H1 (cell line): ENCODE measurements around the gene FAM171A1. TPM values are rescaled to one million over a fixed set of nuclear protein-coding genes. Genes with fewer than 3 reads are reported as not detected.

Source experiments
- CTCF ChIA-PET: fragments of 300-600 bp; sonication (Branson Sonifier 250); formaldehyde crosslinking; loops from one replicate; lab custom pipeline; 2021; ENCODE audit not compliant: partially characterized antibody; lab: Charles Lee
- POLR2A ChIA-PET: fragments of 300-600 bp; sonication (Branson Sonifier 250); formaldehyde crosslinking; loops from one replicate; lab custom pipeline; 2021; ENCODE audit warnings: inconsistent platforms; ENCODE audit not compliant: partially characterized antibody; lab: Charles Lee
- DNase-seq, 2 experiments: peaks; one replicate each; pipeline versions ENCODE4 v3.0.0 to v3.0.0-alpha.2; 2010 to 2022; ENCODE audit warnings: low spot score in 2 of 2, low read depth in 1 of 2, mixed read lengths in 1 of 2
- FAIRE-seq: peaks from 2 replicates; lab custom pipeline; 2011; peaks lifted over from hg19 to GRCh38; lab: Jason Lieb, UNC
- H2AFZ ChIP-seq: 2 replicates; pipeline ENCODE4 v1.8.1; 2012; ENCODE audit warnings: low read length, inconsistent platforms
- H2AK5ac ChIP-seq: 2 replicates; pipeline ENCODE4 v1.6.1; 2013; ENCODE audit warnings: low read depth, low read length
- H2BK120ac ChIP-seq: replicated peaks from 2 replicates; pipeline ENCODE3; 2013; ENCODE audit warnings: low read depth, low read length, inconsistent platforms
- H2BK12ac ChIP-seq: 2 replicates; pipeline ENCODE4 v1.6.1; 2013; ENCODE audit warnings: low read depth, low read length
- H2BK15ac ChIP-seq: 2 replicates; pipeline ENCODE4 v1.6.1; 2013; ENCODE audit warnings: low read length
- H2BK20ac ChIP-seq: 2 replicates; pipeline ENCODE4 v1.6.1; 2013; ENCODE audit warnings: low read length
- H2BK5ac ChIP-seq: 2 replicates; pipeline ENCODE4 v1.6.1; 2013; ENCODE audit warnings: low read depth, low read length
- H3K14ac ChIP-seq: 2 replicates; pipeline ENCODE4 v1.6.1; 2013; ENCODE audit warnings: inconsistent platforms; ENCODE audit not compliant: insufficient read length
- H3K18ac ChIP-seq: 2 replicates; pipeline ENCODE4 v1.6.1; 2013; ENCODE audit warnings: low read length; ENCODE audit errors: extremely low read depth
- H3K23ac ChIP-seq: 2 replicates; pipeline ENCODE4 v1.6.1; 2013; ENCODE audit warnings: inconsistent platforms; ENCODE audit not compliant: insufficient read length
- H3K23me2 ChIP-seq: 2 replicates; pipeline ENCODE4 v1.6.1; 2013; ENCODE audit warnings: low read depth, low read length
- H3K27ac ChIP-seq: 2 replicates; pipeline ENCODE4 v1.6.1; 2011; ENCODE audit warnings: low read depth, low read length, inconsistent platforms
- H3K27me3 ChIP-seq, 4 experiments: replicated peaks in 1 of 4; 1 replicate in 1 of 4; 2 replicates in 3 of 4; pipeline versions ENCODE4 v1.6.1 to v1.8.1; 2011 to 2013; ENCODE audit warnings: low read length in 3 of 4, mild to moderate bottlenecking in 3 of 4, inconsistent platforms in 2 of 4, mixed read lengths in 2 of 4, moderate library complexity in 1 of 4; ENCODE audit not compliant: control insufficient read depth in 3 of 4, insufficient read depth in 3 of 4; ENCODE audit errors: extremely low read depth in 1 of 4
- H3K36me3 ChIP-seq, 4 experiments: 2 replicates each; pipeline versions ENCODE4 v1.6.1 to v1.8.1; 2011 to 2013; ENCODE audit warnings: mild to moderate bottlenecking in 4 of 4, low read length in 3 of 4, moderate library complexity in 2 of 4, control low read depth in 1 of 4, inconsistent platforms in 1 of 4; ENCODE audit not compliant: insufficient read depth in 4 of 4, control insufficient read depth in 2 of 4
- H3K4ac ChIP-seq: replicated peaks from 2 replicates; pipeline ENCODE3; 2013; ENCODE audit warnings: low read length, low read depth, mixed read lengths, inconsistent platforms; ENCODE audit not compliant: insufficient read length
- H3K4me1 ChIP-seq, 4 experiments: replicated peaks in 1 of 4; 1 replicate in 1 of 4; 2 replicates in 3 of 4; pipeline versions ENCODE4 v1.6.1 to v1.8.1; 2011 to 2013; ENCODE audit warnings: low read length in 3 of 4, inconsistent platforms in 2 of 4, mixed read lengths in 1 of 4; ENCODE audit not compliant: insufficient read depth in 4 of 4, control insufficient read depth in 3 of 4
- H3K4me2 ChIP-seq, 2 experiments: 2 replicates each; pipeline versions ENCODE4 v1.6.1 to v1.8.1; 2011 to 2013; ENCODE audit warnings: low read depth in 2 of 2, low read length in 2 of 2, control low read depth in 1 of 2, inconsistent platforms in 1 of 2, mild to moderate bottlenecking in 1 of 2; ENCODE audit not compliant: insufficient read depth in 1 of 2
- H3K4me3 ChIP-seq, 4 experiments: fragments of 200-600, 300-600 bp in 1 of 4; sonication (generic), shearing (Covaris generic), sonication (Bioruptor Twin) in 1 of 4; 2 replicates each; pipeline versions ENCODE4 v1.5.1 to v1.8.1; 2011 to 2016; ENCODE audit warnings: low read length in 4 of 4, low read depth in 3 of 4, control low read depth in 2 of 4, inconsistent platforms in 2 of 4, mild to moderate bottlenecking in 2 of 4, mixed read lengths in 1 of 4, moderate library complexity in 1 of 4; ENCODE audit not compliant: insufficient read depth in 2 of 4; ENCODE audit errors: extremely low read depth in 1 of 4
- H3K56ac ChIP-seq: replicated peaks from 2 replicates; pipeline ENCODE3; 2013; ENCODE audit warnings: low read depth, mild to moderate bottlenecking, mixed read lengths, low read length, inconsistent platforms; ENCODE audit not compliant: insufficient read length
- H3K79me1 ChIP-seq: 2 replicates; pipeline ENCODE4 v1.6.1; 2013; ENCODE audit warnings: low read depth, low read length, control low read depth
- H3K79me2 ChIP-seq, 2 experiments: 2 replicates each; pipeline versions ENCODE4 v1.6.1 to v1.8.1; 2012 to 2013; ENCODE audit warnings: low read length in 2 of 2, mild to moderate bottlenecking in 2 of 2, inconsistent platforms in 1 of 2; ENCODE audit not compliant: insufficient read depth in 2 of 2, control insufficient read depth in 1 of 2
- H3K9ac ChIP-seq, 4 experiments: replicated peaks in 1 of 4; 1 replicate in 1 of 4; 2 replicates in 3 of 4; pipeline versions ENCODE4 v1.6.1 to v1.8.1; 2011 to 2013; ENCODE audit warnings: low read depth in 3 of 4, low read length in 3 of 4, control low read depth in 2 of 4, mild to moderate bottlenecking in 2 of 4, moderate library complexity in 2 of 4, inconsistent platforms in 1 of 4; ENCODE audit errors: extremely low read depth in 1 of 4
- H3K9me3 ChIP-seq, 2 experiments: 2 replicates each; pipeline versions ENCODE4 v1.6.1 to v1.8.1; 2012 to 2013; ENCODE audit warnings: mild to moderate bottlenecking in 2 of 2, moderate library complexity in 2 of 2, control low read depth in 1 of 2, inconsistent platforms in 1 of 2, low read depth in 1 of 2, low read length in 1 of 2, mixed read lengths in 1 of 2; ENCODE audit not compliant: insufficient read depth in 2 of 2
- H4K20me1 ChIP-seq, 2 experiments: replicated peaks in 1 of 2; 2 replicates each; pipeline versions ENCODE3 to v1.8.1; 2011 to 2013; ENCODE audit warnings: inconsistent platforms in 2 of 2, low read length in 2 of 2, mild to moderate bottlenecking in 1 of 2; ENCODE audit not compliant: insufficient read depth in 2 of 2, control insufficient read depth in 1 of 2
- H4K5ac ChIP-seq: 2 replicates; pipeline ENCODE4 v1.6.1; 2013; ENCODE audit warnings: low read length, low read depth, mixed read lengths, inconsistent platforms; ENCODE audit not compliant: insufficient read length
- H4K8ac ChIP-seq: 2 replicates; pipeline ENCODE4 v1.8.0; 2013; ENCODE audit warnings: mild to moderate bottlenecking, moderate library complexity, low read length, inconsistent platforms; ENCODE audit not compliant: insufficient read depth; ENCODE audit errors: extremely low read depth
- H4K91ac ChIP-seq: replicated peaks from 2 replicates; pipeline ENCODE3; 2013; ENCODE audit warnings: low read length, mixed read lengths, inconsistent platforms; ENCODE audit not compliant: insufficient read length
- NANOG ChIP-seq: IDR thresholded peaks from 2 replicates; pipeline ENCODE4 v1.6.1; 2011; ENCODE audit warnings: low read length, low read depth, mild to moderate bottlenecking, inconsistent platforms; ENCODE audit not compliant: insufficient read depth, poor library complexity, severe bottlenecking
- RAD21 ChIP-seq, 2 experiments: IDR thresholded peaks in 1 of 2; conservative IDR thresholded peaks in 1 of 2; 2 replicates each; pipeline ENCODE4 v1.6.1; 2011; ENCODE audit warnings: low read depth in 2 of 2, low read length in 2 of 2, improper control_type of control experiment in 1 of 2, inconsistent platforms in 1 of 2, mild to moderate bottlenecking in 1 of 2, moderate library complexity in 1 of 2
- WGBS, 2 experiments: shearing (Covaris generic) in 1 of 2; methylation state at CpG; one replicate each; pipeline versions ENCODE4 v1.1.6 to v1.1.7; 2013 to 2015; ENCODE audit warnings: low lambda C conversion rate in 2 of 2, mixed read lengths in 2 of 2, inconsistent platforms in 1 of 2, low coverage in 1 of 2, missing lambda C conversion rate in 1 of 2; ENCODE audit not compliant: insufficient replicate concordance in 2 of 2, insufficient coverage in 1 of 2, insufficient read length in 1 of 2; ENCODE audit errors: extremely low coverage in 1 of 2, missing lambda C conversion rate in 1 of 2; 5-methylcytosine and 5-hydroxymethylcytosine counted together
- polyA plus RNA-seq, 7 experiments: library from polyadenylated mRNA; depleted of rRNA in 3 of 7; stranded (reverse) in 5 of 7; unstranded in 2 of 7; fragments of >200 nt in 5 of 7; fragments of 200-250 nt in 2 of 7; gene quantifications; 1 replicate in 5 of 7; 2 replicates in 1 of 7; 4 replicates in 1 of 7; pipeline versions ENCODE4 v1.2.1 to v1.2.3, GENCODE V29; 2011 to 2013; ENCODE audit warnings: missing spikeins in 2 of 7, mixed read lengths in 2 of 7
- total RNA-seq: library from RNA; stranded (reverse); fragmentation: NEBNext Ultra II Directional; extraction: Animal tissue kit (Norgen Biotek cat#: 25700); gene quantifications from 2 replicates; pipeline ENCODE4 v1.2.1, GENCODE V29; 2021
- TF ChIP-seq, protein P1 (sequence below), 3 experiments: IDR thresholded peaks; 1 replicate in 2 of 3; 2 replicates in 1 of 3; pipeline versions ENCODE4 v1.5.1 to v1.6.1; 2011; ENCODE audit warnings: low read length in 3 of 3, mild to moderate bottlenecking in 3 of 3, inconsistent platforms in 2 of 3, low read depth in 1 of 3, moderate library complexity in 1 of 3; ENCODE audit not compliant: insufficient read depth in 1 of 3; ENCODE audit errors: control extremely low read depth in 1 of 3

FAM171A1 gene
- total and polyA plus RNA-seq, 2 of the 8 experiments (the other 6 are each of a cell fraction or from before 2014, with no cell fraction given), result 26.6 to 42.1 TPM

DNA sequence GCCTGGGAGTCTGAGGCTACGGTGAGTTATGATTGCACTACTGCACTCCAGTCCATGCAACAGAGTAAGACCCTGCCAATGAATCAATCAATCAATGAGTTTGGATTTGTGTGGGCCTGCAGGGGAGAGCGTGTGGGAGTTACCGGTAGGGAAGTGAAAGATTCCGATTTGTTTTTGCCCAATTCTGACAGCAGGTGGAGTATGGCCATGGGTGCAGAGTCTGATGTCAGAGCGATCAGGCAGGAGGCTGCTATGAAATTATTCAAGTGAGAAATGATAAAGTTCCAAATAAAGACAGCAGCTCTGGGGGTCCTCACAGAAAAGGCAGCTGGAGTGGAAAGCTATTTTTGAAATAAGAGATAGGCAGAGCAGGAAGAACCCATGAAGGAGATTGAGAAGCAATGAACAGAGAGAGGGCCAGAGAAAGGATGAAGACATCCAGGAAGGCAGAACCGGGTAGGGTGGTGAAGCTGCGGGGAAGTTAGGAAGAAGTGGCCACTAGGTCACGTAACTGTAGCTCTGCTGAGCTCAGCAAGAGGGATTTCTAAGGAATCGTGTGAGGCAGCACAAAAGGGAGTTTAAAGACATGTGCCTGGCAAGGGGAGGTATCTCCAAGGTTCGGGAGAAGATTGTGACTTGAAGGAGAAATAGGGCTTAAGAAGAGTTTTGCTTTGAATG is 108.9 kb downstream of the FAM171A1 start:
- no peak overlapping the region for H2BK5ac ChIP-seq
- no peaks in the 10 kb centered on the region; the same call in 1 of the 2 replicates for H3K79me1 ChIP-seq
- no peak overlapping the region for H3K23ac ChIP-seq
- no peak overlapping the region for H3K4me2 ChIP-seq
- 0 out of 8 replicates have a peak, but pooled peaks cover 0 to 3% (median 0%) of the 10 kb centered on the region in 4 experiments for H3K36me3 ChIP-seq
- no peaks in the 10 kb centered on the region for H3K27me3 ChIP-seq
- no peak overlapping the region for H4K5ac ChIP-seq
- H3K9ac ChIP-seq, result no peak overlapping the region
- H3K23me2 ChIP-seq, result peaks cover 2% of the 10 kb centered on the region; the same call in 1 of the 2 replicates
- no peak overlapping the region for H3K27ac ChIP-seq
- no peak overlapping the region for H2BK12ac ChIP-seq
- H2BK15ac ChIP-seq, result no peak overlapping the region
- H3K9me3 ChIP-seq, result no peaks in the 10 kb centered on the region
- no peaks in the 10 kb centered on the region for H4K20me1 ChIP-seq
- H3K4ac ChIP-seq, result no peak overlapping the region
- no peak overlapping the region for H4K91ac ChIP-seq
- H3K18ac ChIP-seq, result no peak overlapping the region
- TF ChIP-seq RAD21 (IDR thresholded peaks at IDR 0.05 in 1 of 2, conservative IDR thresholded peaks at IDR 0.05 in 1 of 2; ENCODE audit: low read depth in 2 of 2, low read length in 2 of 2) (peak; percentile 23 to 36; a peak in 2 of 4 replicates), NANOG (no peak)
- TF ChIP-seq, protein P1, sequence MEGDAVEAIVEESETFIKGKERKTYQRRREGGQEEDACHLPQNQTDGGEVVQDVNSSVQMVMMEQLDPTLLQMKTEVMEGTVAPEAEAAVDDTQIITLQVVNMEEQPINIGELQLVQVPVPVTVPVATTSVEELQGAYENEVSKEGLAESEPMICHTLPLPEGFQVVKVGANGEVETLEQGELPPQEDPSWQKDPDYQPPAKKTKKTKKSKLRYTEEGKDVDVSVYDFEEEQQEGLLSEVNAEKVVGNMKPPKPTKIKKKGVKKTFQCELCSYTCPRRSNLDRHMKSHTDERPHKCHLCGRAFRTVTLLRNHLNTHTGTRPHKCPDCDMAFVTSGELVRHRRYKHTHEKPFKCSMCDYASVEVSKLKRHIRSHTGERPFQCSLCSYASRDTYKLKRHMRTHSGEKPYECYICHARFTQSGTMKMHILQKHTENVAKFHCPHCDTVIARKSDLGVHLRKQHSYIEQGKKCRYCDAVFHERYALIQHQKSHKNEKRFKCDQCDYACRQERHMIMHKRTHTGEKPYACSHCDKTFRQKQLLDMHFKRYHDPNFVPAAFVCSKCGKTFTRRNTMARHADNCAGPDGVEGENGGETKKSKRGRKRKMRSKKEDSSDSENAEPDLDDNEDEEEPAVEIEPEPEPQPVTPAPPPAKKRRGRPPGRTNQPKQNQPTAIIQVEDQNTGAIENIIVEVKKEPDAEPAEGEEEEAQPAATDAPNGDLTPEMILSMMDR (IDR thresholded peaks at IDR 0.05; ENCODE audit: control extremely low read depth in 1 of 3, insufficient read depth in 1 of 3, low read depth in 1 of 3, low read length in 3 of 3), result peak in 2 of 3 experiments; percentile 23 to 33; a peak in 2 of 4 replicates
- TF ChIP-seq, all 59 proteins: peak for 2
- Histone ChIP-seq H3K79me2 (no peaks in the 10 kb centered on the region), H2BK120ac (no peak overlapping the region), H3K14ac (no peak overlapping the region), H2AFZ (no peak overlapping the region), H3K4me1 (no peaks in the 10 kb centered on the region), H4K8ac (no peak overlapping the region), H3K56ac (no peak overlapping the region), H2BK20ac (no peak overlapping the region), H2AK5ac (no peak overlapping the region), H3K4me3 (no peak overlapping the region)
- ChIA-PET CTCF (interaction anchor here (0.8 to 3.6 kb wide), 14 partner anchors 9 to 157 kb away, joined by 3 to 23 read pairs (median 4); no protein-coding TSS in a partner anchor), POLR2A (no interaction called here)
- FAIRE-seq, result no peak
- DNase-seq, result no peak
- WGBS, 2 experiments, result 87% methylated on average over 10 of the region's 10 CpGs; no CpG with 5 or more reads in 1 of the 2 experiments
